Femur (tissue), 1 donor: ENCODE data around the gene CTNNA2.

Experiments
- DNase-seq: peaks from one replicate; pipeline ENCODE4 v3.0.0-alpha.2; 2017

CTNNA2 gene

GRCh38 chr2:80303006-80303908, 790.4 kb downstream of the CTNNA2 start:
- peak; percentile 25 for DNase-seq

GRCh38 chr2:80303909-80304837, 791.3 kb downstream of the CTNNA2 start, which contains the start of gene LRRTM1:
Gene LRRTM1, minus strand, starts transcription at chr2:80304752. Its CDS starts 933 bp downstream, at chr2:80303819.
- DNase-seq = peak; percentile 44

- DNase-seq = no peak
These were observed 798.5 kb downstream of the CTNNA2 start for GRCh38 chr2:80311304-80311703.

- DNase-seq = no peak
These were observed 799.5 kb downstream of the CTNNA2 start for GRCh38 chr2:80312282-80312839.

- no peak for DNase-seq
These were observed 809.6 kb downstream of the CTNNA2 start for GRCh38 chr2:80322311-80322920.

- no peak for DNase-seq
These were observed 810.1 kb downstream of the CTNNA2 start for GRCh38 chr2:80322958-80323357.

GRCh38 chr2:80323610-80324009, 810.8 kb downstream of the CTNNA2 start:
- no peak for DNase-seq

- no peak for DNase-seq
These were observed 811.7 kb downstream of the CTNNA2 start for GRCh38 chr2:80324525-80324924.

GRCh38 chr2:80326214-80326613, 813.4 kb downstream of the CTNNA2 start:
- no peak for DNase-seq

GRCh38 chr2:80326861-80327260, 814.0 kb downstream of the CTNNA2 start:
- DNase-seq = no peak

GRCh38 chr2:80328159-80328571, 815.3 kb downstream of the CTNNA2 start:
- no peak for DNase-seq

- no peak for DNase-seq
These were observed 816.6 kb downstream of the CTNNA2 start for GRCh38 chr2:80329491-80329890.

- no peak for DNase-seq
These were observed 817.9 kb downstream of the CTNNA2 start for GRCh38 chr2:80330527-80331450.

GRCh38 chr2:80333886-80334285, 821.0 kb downstream of the CTNNA2 start:
- DNase-seq = no peak

- DNase-seq = no peak
These were observed 822.6 kb downstream of the CTNNA2 start for GRCh38 chr2:80335411-80335810.

GRCh38 chr2:80338794-80339193, 825.9 kb downstream of the CTNNA2 start:
- DNase-seq = no peak

GRCh38 chr2:80340022-80340421, 827.2 kb downstream of the CTNNA2 start:
- no peak for DNase-seq

GRCh38 chr2:80348078-80348477, 835.2 kb downstream of the CTNNA2 start:
- DNase-seq = no peak

GRCh38 chr2:80348953-80349352, 836.1 kb downstream of the CTNNA2 start:
- DNase-seq = no peak

GRCh38 chr2:80351231-80351630, 838.4 kb downstream of the CTNNA2 start:
- no peak for DNase-seq

GRCh38 chr2:80354858-80355257, 842.0 kb downstream of the CTNNA2 start:
- no peak for DNase-seq

GRCh38 chr2:80361904-80362303, 849.1 kb downstream of the CTNNA2 start:
- no peak for DNase-seq
